ENCODE data around the gene BLTP3A.
"Not testable (repeated sequence)": the region's sequence is repeated elsewhere in the genome, so short reads cannot be mapped to it uniquely, and the experiment has no call there.

Gene BLTP3A

DNA sequence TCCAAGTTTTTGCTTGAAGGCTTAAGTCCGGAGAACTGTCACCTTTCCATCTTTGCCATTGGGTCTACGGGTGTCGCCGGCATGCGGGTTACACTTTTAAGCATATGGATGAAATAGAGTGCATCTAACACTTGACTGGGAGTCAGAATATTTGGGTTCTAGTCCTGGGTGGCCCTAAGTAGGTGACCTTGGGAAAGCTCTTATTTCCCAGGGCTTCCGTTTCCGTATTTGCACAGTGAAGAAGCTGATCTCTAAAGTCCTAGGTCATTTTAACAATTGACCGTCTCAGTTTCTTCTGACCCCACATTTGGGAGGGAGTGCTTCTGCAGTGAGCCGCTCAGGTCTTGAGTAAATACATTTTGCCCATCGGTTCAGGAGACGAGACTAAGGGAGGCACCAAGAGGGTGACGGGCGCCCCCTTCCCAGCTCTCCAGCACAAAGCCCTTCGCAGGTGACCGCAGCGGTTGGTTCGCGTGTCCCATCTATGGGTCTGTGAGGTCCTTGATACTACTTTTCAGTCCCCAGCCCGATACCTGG lies 651 bp upstream of the BLTP3A start:
- DNase-seq (ENCODE audit: low read depth), result peak; percentile 19

- no peak for DNase-seq (ENCODE audit: low read depth)
Observed at GRCh38 chr6:34792605-34793500, 970 bp downstream of the BLTP3A start.

- DNase-seq (ENCODE audit: low read depth), result no peak
Observed at GRCh38 chr6:34793877-34794276, 2.0 kb downstream of the BLTP3A start.

GRCh38 chr6:34795836-34796425 lies 4.0 kb downstream of the BLTP3A start:
- DNase-seq (ENCODE audit: low read depth), result no peak

DNA sequence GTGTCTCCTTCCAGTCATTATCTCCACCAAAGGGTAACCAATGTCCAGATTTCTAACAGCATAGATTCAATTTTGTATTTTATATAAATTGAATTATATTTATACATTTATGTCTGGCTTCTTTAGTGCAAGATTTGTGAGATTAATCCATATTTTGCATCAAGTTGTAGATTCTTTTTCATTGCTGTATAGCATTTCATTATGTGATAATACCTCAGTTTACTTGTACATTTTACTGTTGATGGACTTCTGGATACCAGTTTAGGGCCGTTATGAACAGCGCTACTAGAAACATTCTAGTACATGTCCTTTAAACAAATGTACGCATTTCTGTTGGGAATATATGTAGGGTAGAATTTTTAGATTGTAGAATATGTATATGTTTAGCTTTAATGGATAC lies 6.2 kb downstream of the BLTP3A start:
- DNase-seq (ENCODE audit: low read depth), result no peak

DNA sequence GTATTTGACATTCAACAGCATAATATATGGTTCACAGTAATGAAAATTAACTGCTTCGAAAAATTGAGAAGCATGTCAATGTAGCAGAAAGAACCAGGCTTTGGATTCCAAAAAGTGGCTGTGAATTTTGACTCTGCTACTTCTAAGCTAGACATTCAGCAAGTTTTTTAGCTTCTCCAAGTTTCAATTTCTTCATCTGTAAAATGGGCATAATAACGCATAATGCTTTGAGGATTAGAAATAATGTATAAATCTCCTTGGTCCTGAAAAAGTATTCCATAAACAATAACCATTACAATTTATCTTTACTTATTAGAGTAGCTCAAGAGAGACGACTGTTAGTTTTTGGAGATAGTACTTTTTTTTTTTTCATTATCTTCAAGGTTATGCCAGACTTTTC lies 7.7 kb downstream of the BLTP3A start:
- DNase-seq (ENCODE audit: low read depth), result no peak

DNA sequence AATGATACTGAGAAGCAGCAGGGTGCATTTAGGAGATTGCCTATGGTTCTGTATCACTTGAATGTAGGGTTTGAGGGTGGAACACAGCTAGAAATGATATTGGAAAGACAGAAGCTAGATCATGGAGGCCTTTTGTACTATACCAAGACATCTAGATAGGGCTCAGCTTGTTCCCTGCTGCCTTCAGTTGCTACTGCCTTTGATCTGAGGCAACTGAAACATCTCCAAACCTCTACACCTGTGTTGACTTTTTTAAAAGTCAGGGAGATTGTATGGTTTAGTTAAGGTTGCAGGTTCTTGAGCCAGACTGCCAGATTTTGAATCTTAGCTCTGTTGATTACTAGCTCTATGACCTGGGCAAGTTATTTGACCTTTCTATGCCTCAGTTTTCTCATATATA lies 12.7 kb downstream of the BLTP3A start:
- no peak for DNase-seq (ENCODE audit: low read depth)

DNA sequence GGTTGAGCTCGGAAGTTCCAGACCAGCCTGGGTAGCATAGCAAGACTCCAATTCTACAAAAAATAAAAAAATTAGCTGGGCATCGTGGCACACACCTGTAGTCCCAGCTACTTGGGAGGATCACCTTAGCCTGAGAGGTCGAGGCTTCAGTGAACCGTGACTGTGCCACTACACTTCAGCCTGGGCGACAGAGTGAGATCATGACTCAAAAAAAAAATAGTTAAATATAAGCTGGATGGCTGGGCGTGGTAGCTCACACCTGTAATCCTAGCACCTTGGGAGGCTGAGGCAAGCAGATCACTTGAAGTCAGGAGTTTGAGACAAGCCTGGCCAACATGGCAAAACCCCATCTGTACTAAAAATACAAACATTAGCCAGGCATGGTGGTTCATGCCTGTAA lies 13.2 kb downstream of the BLTP3A start:
- not testable (repeated sequence) for DNase-seq (ENCODE audit: low read depth)

DNA sequence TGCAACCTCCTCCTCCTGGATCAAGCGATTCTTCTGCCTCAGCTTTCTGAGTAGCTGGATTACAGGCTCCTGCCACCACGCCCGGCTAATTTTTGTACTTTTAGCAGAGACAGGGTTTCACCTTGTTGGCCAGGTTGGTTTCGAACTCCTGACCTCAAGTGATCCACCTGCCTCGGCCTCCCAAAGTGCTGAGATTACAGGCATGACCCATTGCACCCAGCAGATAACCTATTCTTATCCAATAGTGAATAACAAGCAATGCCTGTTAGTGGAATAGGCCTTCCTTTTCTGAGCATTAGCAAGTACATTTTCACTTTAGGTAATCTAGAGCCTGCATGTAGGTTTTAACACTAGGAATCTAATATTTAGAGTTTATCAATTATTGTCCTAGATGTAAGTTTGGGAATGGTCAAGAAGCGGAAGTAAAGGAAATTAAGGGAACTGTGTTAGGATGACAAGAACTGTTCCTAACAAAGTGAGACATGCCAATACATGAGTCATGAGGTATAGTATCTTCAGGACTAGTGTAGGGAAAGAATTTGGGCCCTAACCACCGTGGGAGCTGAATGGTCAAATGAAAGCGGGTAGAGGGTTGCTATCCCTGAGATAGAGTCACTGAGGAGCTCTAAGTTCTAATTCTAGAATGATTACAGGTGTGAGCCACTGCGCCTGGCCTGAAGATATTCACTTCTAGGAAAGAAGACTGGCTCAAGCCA lies 15.0 kb downstream of the BLTP3A start:
- no peak for DNase-seq (ENCODE audit: low read depth)

- DNase-seq (ENCODE audit: low read depth), result not testable (repeated sequence)
Observed at GRCh38 chr6:34808473-34808872, 16.6 kb downstream of the BLTP3A start.

GRCh38 chr6:34809419-34809818 lies 17.5 kb downstream of the BLTP3A start:
- not testable (repeated sequence) for DNase-seq (ENCODE audit: low read depth)

DNA sequence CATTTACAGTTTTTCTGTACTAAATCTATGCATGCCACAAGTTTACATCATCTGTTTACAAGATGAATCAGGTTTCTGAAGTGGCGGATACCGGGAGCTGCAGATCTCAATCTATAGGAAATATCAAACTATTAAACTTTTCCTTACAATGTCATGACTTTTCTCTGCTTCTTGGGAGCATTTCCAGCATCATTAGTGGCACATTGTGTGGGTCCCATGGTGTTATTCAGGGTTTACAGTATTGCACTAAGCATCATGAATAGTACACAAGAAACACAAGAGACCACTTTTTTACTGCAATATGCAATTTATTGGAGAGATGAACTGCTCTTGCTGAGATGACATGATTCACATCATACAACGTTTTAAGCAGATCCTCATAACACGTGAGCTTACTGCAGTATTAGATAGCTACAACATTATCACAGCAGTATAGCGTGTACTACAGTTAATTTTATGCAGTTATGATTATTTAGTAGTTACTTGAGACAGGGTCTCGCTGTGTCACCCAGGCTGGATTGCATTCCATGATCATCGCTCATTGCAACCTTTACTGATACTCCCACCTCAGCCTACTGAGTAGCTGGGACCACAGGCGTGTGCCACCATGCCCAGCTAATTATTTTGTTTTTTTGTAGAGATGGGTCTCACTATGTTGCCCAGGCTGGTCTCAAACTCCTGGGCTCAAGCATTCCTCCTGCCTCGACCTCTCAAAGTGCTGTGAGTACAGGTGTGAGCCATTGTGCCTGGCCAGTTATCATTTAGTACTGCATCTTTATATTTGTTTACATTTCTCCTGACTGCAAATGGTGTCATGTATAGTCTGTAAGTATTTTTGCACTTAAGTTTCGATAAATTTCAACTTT lies 18.4 kb downstream of the BLTP3A start:
- no peak for DNase-seq (ENCODE audit: low read depth)

DNA sequence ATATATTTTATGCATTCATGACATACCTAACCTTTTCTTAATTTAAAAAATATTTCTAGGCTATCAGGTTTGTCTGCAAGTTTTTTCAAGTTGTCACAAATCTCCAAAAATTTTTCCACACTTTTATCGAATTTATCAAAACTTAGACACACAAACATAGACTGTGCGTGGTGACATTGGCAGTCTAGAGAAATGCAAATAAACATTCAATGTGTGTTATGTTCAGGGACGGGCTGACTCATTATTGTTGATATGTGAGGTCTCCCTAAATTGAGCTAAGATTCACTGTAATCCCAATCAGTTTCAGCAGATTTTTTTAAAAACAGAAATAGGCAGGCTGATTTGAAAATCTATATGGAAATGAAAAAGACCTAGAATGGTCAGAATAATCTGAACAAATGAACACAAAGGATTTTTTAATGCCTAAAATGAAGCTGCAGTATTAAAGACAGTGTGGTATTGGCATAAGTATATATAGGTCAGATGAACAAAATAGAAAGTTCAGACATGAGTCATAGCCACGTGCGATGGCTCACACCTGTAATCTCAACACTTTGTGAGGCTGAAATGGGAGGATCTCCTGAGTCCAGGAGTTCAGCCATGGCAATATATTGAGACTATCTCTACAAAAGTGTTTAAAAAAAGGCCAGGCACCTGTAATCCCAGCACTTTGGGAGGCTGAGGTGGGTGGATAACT lies 19.2 kb downstream of the BLTP3A start:
- no peak for DNase-seq (ENCODE audit: low read depth)

DNA sequence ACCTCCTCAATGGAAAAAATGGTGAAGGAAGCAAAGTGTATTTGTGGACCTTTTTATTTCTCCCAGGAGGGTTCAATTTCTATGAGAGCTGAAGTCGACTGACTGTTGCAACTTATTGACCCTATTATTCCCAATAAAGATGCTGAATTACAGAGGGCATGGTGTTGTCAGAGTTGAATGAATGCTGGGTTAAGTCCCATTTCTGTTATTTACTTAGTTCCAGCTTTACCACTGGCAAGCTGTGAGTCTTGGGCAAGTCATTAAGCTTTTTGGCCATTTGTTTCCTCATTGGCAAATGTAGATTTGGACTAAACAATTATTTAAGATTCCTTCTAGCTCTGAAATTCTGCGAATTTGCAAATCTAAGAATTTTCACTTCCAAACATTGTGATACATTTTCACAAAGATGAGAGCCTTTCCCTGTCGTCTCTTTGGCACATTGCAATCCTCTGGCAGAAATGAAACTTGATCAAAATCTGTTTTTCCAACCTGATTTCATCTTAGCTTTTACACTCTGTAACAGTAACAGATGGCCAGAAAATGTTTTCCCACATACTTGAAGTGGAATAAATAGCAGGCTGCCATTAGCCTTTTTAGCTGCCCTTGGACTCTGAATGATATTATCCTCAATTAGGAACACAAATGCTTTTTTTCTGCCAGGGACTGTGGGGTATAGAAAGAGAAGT lies 21.3 kb downstream of the BLTP3A start:
- no peak for DNase-seq (ENCODE audit: low read depth)

DNA sequence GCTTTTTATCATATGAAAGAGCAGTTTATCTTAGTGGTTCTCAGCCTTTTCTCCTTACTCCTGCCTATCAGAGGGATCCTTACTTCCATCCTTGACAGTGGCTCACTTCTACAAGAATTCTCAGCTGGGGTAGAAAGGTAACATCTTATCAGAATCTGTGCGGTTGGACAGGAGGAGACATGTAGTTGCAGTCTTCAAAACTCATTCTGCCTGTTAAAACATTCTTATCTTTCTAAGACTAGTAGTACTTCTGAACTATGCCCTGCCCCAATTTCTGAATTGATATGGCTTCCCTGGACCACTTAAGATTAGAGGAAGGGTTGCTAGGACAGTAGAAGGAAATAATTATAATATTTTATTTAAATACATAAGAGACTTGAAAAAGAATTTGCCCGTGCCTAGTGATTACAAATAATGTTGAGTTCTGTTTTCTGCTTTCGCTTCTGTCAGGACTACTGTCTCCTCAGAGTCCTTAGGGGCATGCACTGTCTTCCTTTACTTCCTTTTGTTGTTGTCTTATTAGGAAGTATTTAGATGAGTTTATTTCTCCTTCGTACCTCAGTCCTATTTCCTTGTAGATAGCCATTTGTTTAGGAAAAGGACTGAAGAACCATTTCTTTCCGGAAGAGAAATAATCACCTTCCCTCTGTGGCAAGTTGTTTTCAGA lies 24.9 kb downstream of the BLTP3A start:
- DNase-seq (ENCODE audit: low read depth), result no peak

DNA sequence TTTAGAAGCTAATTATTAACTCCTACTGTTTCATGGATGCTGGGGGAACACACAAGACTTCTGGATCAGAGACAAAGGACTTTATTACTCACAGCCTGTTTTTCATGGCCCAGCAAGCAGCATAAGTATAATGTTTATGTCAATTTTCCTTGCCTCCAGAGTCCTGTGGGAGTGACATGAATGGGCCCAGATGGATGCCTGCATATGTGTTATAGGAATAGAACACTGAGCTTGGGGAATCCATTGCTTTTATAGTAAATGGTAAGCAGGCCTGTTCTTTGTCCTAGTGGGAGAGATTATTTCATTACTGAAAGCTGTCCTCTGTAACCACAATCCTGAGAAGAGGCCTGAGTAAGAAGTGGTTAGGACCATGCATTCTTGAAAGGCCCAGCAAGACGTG lies 25.6 kb downstream of the BLTP3A start:
- DNase-seq (ENCODE audit: low read depth), result no peak

DNA sequence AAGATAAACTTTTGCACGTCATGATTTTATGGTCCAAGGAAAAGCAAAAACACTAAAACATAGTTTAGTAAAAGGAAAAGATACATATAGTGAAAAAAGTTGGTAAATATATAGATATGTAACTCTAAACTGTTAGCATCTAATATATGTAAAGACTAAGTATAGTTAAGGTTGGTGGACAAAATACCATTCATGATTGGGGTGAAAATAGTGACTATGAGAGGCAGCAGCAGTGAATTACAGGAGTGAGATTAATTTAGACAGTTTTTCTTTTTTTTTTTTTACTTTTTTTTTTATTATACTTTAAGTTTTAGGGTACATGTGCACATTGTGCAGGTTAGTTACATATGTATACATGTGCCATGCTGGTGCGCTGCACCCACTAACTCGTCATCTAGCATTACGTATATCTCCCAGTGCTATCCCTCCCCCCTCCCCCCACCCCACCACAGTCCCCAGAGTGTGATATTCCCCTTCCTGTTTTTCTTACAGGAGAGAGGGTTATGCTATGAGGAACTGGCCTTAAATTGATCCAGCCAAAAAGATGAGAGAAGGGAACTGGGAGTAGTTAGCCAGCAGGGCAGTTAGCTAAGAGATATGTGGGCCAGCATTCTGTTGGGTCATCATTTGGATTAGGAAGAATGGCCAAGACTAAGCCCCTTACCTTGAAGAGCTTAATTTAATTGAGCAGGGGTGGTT lies 27.1 kb downstream of the BLTP3A start:
- not testable (repeated sequence) for DNase-seq (ENCODE audit: low read depth)

DNA sequence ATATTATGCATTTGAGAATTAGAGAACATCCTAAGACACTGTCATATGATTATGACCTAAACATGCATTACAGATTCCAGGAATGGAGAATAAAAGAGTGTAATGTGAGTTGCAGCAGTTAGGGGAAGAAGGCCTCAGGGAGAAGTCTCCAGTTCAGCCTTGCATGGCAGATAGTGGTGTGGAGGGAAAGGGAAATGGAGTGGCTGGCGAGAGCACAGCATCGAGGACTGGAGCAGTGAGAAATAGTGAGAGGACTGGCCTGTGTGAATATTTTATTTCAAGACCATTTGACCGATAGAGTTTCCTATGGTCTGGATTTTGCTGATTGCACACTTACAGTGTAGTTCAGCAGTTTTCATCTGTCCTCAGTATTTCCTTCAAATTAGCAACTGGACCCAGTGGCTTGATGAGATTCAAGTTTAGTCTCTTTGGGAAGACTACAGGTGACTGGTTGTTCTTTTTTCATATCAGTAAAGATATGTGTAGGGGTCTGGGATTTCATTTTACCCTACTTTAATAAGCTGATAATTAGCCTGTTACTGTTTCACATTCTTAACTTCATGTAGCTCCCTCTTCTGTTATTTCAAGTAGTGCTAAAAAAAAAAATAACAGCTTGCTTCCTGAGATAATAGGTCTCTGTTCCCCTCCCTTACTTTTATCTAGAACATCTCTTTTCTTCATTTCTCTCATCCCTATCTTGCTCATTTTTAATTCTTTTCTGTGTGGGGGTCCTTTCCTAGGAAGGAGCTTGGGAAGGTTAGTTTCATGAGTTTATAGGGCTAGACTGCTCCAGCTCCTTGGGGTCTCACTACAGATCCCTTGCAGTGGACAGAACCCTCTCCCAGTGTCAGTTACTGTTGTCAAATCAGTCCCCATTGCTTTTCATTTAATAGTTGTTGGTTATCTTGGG lies 27.9 kb downstream of the BLTP3A start:
- DNase-seq (ENCODE audit: low read depth), result no peak
